Activated CD8-positive, alpha-beta memory T cell treated with anti-CD3 and anti-CD28 coated beads, Interleukin-2, amount 50 U/mL, for 48 hours (primary cell): ENCODE measurements around the gene HDAC9.

Source experiments
- DNase-seq: peaks from one replicate; pipeline ENCODE4 v3.0.0-alpha.2; 2020

The HDAC9 gene

GRCh38 chr7:18607025-18607424 is 111.5 kb downstream of the HDAC9 start:
- DNase-seq: no peak

- no peak for DNase-seq
Measured at GRCh38 chr7:18610331-18610948, 114.9 kb downstream of the HDAC9 start.

GRCh38 chr7:18614841-18615240 is 119.3 kb downstream of the HDAC9 start:
- DNase-seq: no peak

- no peak for DNase-seq
Measured at GRCh38 chr7:18619311-18619710, 123.8 kb downstream of the HDAC9 start.

- DNase-seq: no peak
Measured at GRCh38 chr7:18623389-18623788, 127.8 kb downstream of the HDAC9 start.

- no peak for DNase-seq
Measured at GRCh38 chr7:18624459-18624858, 128.9 kb downstream of the HDAC9 start.

- DNase-seq: no peak
Measured at GRCh38 chr7:18626086-18626485, 130.5 kb downstream of the HDAC9 start.

GRCh38 chr7:18626717-18627116 is 131.2 kb downstream of the HDAC9 start:
- no peak for DNase-seq

- DNase-seq: no peak
Measured at GRCh38 chr7:18637516-18637915, 142.0 kb downstream of the HDAC9 start.

GRCh38 chr7:18638594-18639452 is 143.3 kb downstream of the HDAC9 start:
- DNase-seq: no peak

GRCh38 chr7:18639711-18640110 is 144.2 kb downstream of the HDAC9 start:
- DNase-seq: no peak

- DNase-seq: no peak
Measured at GRCh38 chr7:18644981-18645380, 149.4 kb downstream of the HDAC9 start.

GRCh38 chr7:18647582-18647981 is 152.0 kb downstream of the HDAC9 start:
- DNase-seq: no peak

GRCh38 chr7:18648849-18649758 is 153.6 kb downstream of the HDAC9 start:
- no peak for DNase-seq

GRCh38 chr7:18653381-18654155 is 158.0 kb downstream of the HDAC9 start:
- no peak for DNase-seq

GRCh38 chr7:18654709-18655108 is 159.2 kb downstream of the HDAC9 start:
- no peak for DNase-seq

GRCh38 chr7:18655506-18655905 is 160.0 kb downstream of the HDAC9 start:
- no peak for DNase-seq

- DNase-seq: no peak
Measured at GRCh38 chr7:18655912-18656311, 160.4 kb downstream of the HDAC9 start.

GRCh38 chr7:18656362-18656761 is 160.8 kb downstream of the HDAC9 start:
- no peak for DNase-seq

- DNase-seq: no peak
Measured at GRCh38 chr7:18659746-18660145, 164.2 kb downstream of the HDAC9 start.

- no peak for DNase-seq
Measured at GRCh38 chr7:18663321-18663720, 167.8 kb downstream of the HDAC9 start.

- peak; percentile 85 for DNase-seq
Measured at GRCh38 chr7:18666107-18666728, 170.7 kb downstream of the HDAC9 start.
